Measurements from ENCODE around the gene SEMA4D.

The SEMA4D gene

GRCh38 chr9:89410641-89411350, 87.1 kb downstream of the SEMA4D start:
- DNase-seq (ENCODE audit: low spot score): no peak

GRCh38 chr9:89410022-89410421, 87.9 kb downstream of the SEMA4D start:
- no peak for DNase-seq (ENCODE audit: low spot score)

DNA sequence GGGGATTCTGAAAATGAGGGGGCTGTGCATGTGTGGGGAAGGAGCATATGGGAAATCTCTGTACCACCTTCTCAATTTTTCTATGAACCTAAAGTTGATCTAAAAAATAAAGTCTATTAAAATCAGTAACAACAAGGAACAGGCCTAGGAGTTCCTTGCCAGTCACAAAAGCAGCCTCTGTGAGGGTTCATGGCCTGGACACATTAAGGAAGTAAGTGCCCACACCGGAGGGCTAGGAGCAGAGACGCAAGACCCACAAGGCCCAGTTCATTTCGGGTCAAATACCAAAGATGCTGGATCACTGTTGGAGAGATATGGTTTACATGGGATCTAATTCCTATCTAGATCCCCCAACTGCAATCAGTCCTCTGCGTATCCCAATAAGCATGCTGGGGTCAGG, 88.4 kb downstream of the SEMA4D start:
- no peak for DNase-seq (ENCODE audit: low spot score)

DNA sequence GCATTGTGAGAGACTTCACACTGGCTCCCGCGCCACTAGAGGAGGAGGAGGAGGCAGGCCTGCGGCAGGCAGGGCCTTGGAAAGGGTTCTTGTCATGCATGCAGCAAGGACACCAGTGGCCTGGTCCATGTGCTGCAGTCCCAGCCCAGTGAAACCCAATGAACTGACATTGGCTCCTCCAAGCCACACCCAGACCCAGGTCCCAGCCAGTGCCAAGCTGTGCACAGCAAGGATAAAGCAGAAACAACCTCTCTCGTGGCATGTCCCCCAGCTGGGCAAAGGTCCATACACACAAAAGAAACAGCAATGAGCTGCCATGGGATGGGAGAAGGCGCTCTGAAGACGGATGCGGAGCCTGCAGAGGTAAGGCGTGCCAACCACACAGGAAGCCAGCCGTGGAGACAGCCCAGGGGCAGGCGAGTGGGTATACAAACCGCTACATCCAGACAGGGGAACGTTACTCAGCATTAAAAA, 89.2 kb downstream of the SEMA4D start:
- DNase-seq (ENCODE audit: low spot score): peak; percentile 65

DNA sequence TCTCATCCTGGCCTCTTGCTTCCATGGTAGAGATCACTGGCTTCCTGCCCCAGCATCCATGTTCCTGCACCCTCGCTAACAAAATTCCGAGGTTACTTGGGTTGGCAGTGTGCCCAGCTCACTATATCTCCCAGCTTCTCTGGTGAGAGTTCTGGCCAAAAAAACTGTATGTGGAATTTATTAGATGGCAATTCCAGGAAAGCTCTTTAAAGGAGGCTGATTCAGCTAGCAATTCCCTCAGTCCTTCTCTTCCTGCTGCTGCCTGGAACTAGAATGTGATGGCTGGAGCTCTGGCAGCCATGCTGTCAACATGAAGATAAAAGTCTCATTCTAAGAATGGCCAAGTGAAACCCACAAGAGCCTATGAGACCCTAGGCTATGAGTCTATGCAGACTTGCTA, 90.8 kb downstream of the SEMA4D start:
- no peak for DNase-seq (ENCODE audit: low spot score)

- DNase-seq (ENCODE audit: low spot score): peak; percentile 70
Measured at GRCh38 chr9:89405826-89406225, 92.1 kb downstream of the SEMA4D start.

DNA sequence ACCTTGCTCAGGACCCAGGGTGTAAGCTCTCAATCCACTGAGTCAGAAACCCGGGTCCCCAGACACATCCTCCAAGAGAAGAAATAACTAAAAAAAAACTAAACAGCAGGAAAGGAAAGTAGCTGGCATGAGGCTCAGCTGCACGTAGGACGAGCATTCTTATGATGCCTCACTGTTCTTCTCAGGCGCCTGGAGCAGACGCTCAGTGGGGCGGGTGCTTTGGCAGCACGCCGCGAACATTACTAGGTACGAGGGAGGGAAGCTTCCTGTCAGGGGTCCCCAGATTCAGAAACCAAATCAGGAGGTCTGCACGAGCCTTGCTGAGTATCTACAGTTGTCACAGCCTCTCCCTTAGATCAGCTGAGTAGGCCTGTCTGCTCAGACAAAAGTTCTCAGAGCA, 93.8 kb downstream of the SEMA4D start:
- no peak for DNase-seq (ENCODE audit: low spot score)

- DNase-seq (ENCODE audit: low spot score): no peak
Measured at GRCh38 chr9:89402695-89403427, 95.1 kb downstream of the SEMA4D start.

- DNase-seq (ENCODE audit: low spot score): peak; percentile 58
Measured at GRCh38 chr9:89400403-89401116, 97.4 kb downstream of the SEMA4D start.

GRCh38 chr9:89398621-89399020, 99.3 kb downstream of the SEMA4D start:
- DNase-seq (ENCODE audit: low spot score): no peak

DNA sequence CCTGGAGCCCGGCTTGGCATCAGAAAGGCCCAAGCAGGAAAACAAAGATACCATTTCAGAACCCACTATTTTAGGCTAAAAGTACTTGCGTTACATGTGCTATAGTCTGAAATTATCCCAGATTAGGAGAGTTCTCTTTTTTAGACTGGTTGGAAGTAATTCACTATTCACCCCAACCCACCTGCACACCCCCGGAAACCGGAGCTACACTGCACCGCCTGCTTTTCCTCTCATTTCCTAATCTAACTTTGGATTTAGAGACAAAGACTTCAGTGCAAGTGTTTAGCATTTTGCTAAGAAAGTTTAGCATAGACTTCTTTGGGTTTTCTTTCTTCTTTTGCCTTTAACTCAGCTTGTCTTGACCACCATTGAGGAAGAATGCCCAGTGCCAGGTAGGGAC, 100.4 kb downstream of the SEMA4D start:
- DNase-seq (ENCODE audit: low spot score): no peak

- DNase-seq (ENCODE audit: low spot score): no peak
Measured at GRCh38 chr9:89395931-89396710, 101.8 kb downstream of the SEMA4D start.

DNA sequence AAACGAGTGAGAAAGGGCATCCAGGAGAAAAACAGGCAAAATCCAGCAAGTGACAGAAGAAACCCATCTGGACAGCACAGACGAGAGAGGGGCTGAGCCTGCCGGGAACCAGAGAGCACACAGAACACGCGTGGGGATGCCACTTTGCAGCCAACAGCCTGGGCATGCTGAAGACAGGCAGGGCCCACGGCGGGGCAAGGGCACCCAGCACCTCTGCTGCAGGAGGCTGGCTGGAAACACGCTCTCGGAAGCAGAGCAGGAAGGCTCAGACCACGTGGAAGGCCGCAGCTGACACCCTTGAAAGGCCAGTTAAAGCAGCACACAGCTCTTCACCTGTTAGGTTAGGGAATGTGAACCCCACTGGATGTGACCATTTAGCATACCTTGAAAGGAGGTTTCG, 103.5 kb downstream of the SEMA4D start:
- DNase-seq (ENCODE audit: low spot score): no peak

DNA sequence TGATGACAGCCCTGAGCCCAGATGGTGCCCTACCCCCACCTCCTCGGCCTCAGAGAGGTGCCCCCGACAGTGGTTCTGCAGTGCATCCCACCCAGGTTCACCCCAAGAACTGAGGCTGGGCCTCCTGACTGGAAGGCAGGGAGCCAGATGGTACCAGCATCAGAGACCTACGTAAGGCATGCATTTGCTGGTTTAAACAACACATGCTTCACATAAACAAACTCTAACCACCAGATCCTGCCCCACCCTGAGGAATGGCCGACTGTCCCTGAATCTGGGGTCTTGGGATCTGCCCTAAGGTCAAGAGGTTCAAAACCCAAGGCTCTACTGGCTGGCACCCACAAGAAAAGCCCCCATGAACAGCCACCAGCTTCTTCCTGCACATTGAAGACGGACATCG, 106.3 kb downstream of the SEMA4D start:
- no peak for DNase-seq (ENCODE audit: low spot score)

DNA sequence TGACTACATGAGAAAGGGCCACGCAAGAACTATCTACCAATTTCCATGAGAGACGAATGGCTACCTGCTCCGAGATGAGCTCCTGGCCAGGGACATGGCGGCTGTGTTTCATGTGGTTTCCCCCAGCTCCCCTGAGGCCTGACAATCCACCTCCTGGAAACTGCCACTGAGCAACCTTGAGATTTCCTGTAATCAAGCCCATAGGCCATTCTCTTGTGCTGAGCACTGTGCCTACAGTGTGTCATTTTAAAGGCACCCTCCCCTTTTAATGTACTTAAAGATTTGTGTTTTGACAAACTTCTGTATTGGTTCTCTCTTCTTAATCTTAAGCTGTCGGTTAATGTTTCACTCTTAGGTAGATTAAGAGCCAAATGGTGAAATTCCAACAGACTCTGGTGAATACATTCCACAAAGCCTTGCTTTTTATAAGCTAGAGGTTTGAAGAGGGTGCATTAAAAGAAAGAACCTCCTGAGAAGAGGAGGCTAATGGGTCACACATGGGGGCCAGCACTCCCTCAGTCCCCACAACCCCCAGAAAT, 107.3 kb downstream of the SEMA4D start:
- DNase-seq (ENCODE audit: low spot score): no peak

DNA sequence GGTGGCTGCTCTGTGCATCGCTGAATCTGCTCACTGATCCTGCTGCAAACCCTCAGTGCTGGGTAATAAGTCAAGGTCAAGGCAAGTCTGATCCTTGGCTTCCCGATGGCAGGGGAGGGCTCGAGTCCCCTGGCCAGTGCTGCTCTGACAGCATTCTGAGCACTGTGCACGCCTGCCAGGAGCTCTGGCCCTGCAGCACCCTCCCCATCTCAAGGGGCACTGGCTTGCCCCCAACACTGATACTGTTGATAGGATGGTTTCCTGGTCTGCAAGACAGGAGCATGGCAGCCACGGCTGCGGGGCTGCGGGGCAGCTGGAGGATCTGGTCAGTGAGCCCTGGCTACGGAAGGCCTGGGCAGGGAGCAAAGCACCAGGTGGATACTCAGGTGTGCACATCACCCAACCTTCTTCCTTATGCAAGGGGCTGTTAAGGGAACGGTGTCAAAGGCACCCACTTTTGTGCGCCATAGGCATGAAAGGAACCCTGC, 107.8 kb downstream of the SEMA4D start:
- no peak for DNase-seq (ENCODE audit: low spot score)

- DNase-seq (ENCODE audit: low spot score): no peak
Measured at GRCh38 chr9:89388868-89389177, 109.1 kb downstream of the SEMA4D start.

DNA sequence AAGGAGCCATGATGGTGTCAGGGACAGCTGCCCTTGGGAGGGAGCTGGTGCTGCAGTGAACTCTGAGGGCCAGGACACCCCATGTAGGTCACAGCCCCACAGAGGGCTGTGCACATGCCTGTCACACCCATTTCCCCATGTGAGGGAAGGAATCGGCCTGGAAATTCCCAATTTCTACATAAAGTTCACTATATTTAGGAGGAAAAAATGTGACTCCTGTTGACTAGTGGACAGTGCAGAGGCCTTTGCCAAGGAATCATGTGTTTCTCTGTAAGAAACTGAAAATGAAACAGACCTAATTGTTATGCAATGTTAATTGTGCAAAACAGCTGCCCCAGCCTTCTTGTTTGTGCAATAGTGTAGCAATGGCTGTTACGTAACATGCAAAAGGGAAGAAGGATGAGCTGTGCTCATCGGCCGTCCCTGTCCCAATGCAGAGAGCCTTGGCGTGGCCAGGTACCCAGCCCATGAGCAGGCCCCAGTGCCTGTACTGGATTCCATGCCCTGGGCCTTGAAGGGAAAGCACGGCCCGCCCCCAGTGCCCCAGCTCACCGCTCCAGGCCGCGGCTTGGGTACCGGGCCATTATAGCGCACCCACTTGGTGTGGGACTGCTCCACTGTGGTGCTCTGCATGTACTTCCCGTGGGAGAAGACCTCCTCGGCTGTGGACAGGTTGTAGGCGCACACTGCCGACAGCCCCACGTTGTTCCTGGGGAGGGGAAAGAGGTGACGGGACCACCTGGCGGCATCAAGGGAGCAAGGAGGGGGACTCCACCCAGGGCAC, 109.6 kb downstream of the SEMA4D start:
- DNase-seq (ENCODE audit: low spot score): peak; percentile 77

DNA sequence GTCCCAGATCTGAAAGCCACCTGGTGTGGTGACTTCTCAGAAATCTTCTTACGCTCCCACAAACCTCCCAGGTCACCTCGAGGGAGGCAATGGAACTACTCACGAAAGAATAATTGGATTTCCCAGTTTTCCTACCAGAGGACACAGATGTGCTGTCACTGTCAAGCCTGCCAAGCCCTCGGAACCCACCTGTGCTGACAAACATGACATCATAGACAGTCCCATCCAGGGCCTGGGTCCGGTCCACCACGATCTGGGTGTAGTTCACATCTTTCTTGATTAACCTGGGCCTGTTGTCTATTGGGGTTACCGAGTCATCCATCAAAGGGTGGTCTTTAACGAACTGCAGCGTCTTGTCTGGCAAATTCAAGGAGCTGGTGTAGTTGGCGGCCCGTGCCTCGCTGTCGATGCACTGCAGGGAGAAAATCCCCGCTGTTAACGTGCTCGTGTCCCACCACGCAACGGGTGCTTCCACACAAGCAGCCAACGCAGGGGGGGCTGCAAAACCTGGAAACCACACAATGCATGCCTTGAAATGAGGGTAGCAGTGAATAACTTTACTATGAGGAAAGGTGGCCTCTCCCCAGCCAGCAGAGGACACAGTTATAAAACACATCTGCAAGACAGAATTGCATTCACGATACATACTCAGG, 110.6 kb downstream of the SEMA4D start:
- DNase-seq (ENCODE audit: low spot score): no peak

DNA sequence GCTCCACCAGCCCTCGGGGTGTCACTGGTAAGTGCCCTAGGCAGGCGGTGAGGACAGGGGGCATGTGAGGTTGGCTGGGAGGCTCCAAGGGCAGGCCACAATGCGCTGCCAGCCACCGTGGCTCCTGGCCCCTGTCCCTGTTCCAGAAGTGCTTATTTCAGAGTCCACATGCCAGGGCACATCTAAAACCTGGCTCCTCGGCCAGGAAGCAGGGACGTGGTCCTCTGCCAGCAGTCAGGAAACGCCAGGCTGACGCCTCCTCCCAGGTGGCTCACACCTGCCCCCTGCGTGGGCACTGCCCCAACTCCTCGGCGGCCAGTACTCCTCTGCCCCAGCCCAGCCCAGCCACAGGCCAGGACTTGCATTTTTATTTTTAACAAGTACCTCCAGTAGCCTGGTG, 111.1 kb downstream of the SEMA4D start:
- no peak for DNase-seq (ENCODE audit: low spot score)

- DNase-seq (ENCODE audit: low spot score): no peak
Measured at GRCh38 chr9:89386206-89386605, 111.7 kb downstream of the SEMA4D start.
